ENCODE data around the gene AKR1B1.

- TF ChIP-seq CTCF (conservative IDR thresholded peaks at IDR 0.05; ENCODE audit: low read length) (no peak), EZH2phosphoT487 (IDR thresholded peaks at IDR 0.05; ENCODE audit: borderline replicate concordance) (no peak)
Observed at GRCh38 chr7:134446446-134446845, 12.5 kb downstream of the AKR1B1 start.

All from Loucy (cell line).